Measurements from ENCODE around the gene OR6S1.
"Not testable (repeated sequence)": the region's sequence is repeated elsewhere in the genome, so short reads cannot be mapped to it uniquely, and the experiment has no call there.

The OR6S1 gene

GRCh38 chr14:20631023-20631879, 10.2 kb downstream of the OR6S1 start:
- DNase-seq = peak; percentile 46 to 61 (median 56)

- DNase-seq = peak in 2 of 4 experiments; percentile 36 to 37
Measured at GRCh38 chr14:20630340-20631022, 11.0 kb downstream of the OR6S1 start.

GRCh38 chr14:20628063-20628854, 13.2 kb downstream of the OR6S1 start:
- DNase-seq = no peak

GRCh38 chr14:20627346-20628027, 14.0 kb downstream of the OR6S1 start:
- DNase-seq = no peak

GRCh38 chr14:20626274-20626673, 15.2 kb downstream of the OR6S1 start:
- DNase-seq = no peak

- peak; percentile 85 to 95 (median 94) for DNase-seq
Measured at GRCh38 chr14:20624495-20625070, 16.9 kb downstream of the OR6S1 start.

- peak in 3 of 4 experiments; percentile 50 to 60 (median 54) for DNase-seq
Measured at GRCh38 chr14:20623798-20624197, 17.7 kb downstream of the OR6S1 start.

- peak in 3 of 4 experiments; percentile 21 to 59 (median 52) for DNase-seq
Measured at GRCh38 chr14:20622816-20623291, 18.6 kb downstream of the OR6S1 start.

- DNase-seq = no peak
Measured at GRCh38 chr14:20620798-20621478, 20.6 kb downstream of the OR6S1 start.

- DNase-seq = not testable (repeated sequence)
Measured at GRCh38 chr14:20619688-20620087, 21.8 kb downstream of the OR6S1 start.

- DNase-seq = peak in 2 of 4 experiments; percentile 61 to 70
Measured at GRCh38 chr14:20618271-20618749, 23.2 kb downstream of the OR6S1 start.

- DNase-seq = no peak
Measured at GRCh38 chr14:20617138-20618003, 24.1 kb downstream of the OR6S1 start.

GRCh38 chr14:20615996-20616395, 25.5 kb downstream of the OR6S1 start:
- no peak for DNase-seq

GRCh38 chr14:20614038-20614840, 27.3 kb downstream of the OR6S1 start:
- peak in 1 of 4 experiments; percentile 17 for DNase-seq

GRCh38 chr14:20613094-20614037, 28.1 kb downstream of the OR6S1 start:
- peak; percentile 89 to 92 (median 90) for DNase-seq

GRCh38 chr14:20612403-20612802, 29.1 kb downstream of the OR6S1 start:
- peak in 3 of 4 experiments; percentile 30 to 61 (median 54) for DNase-seq

- no peak for DNase-seq
Measured at GRCh38 chr14:20611277-20611676, 30.2 kb downstream of the OR6S1 start.

All from suppressor macrophage (primary cell).